ENCODE data around the gene CHI3L2. TPM values are rescaled to one million over a fixed set of nuclear protein-coding genes. Genes with fewer than 3 reads are reported as not detected.

The CHI3L2 gene
- total and polyA plus RNA-seq, 2 donors from 2014 or later: 5.8 to 27.2 TPM

DNA sequence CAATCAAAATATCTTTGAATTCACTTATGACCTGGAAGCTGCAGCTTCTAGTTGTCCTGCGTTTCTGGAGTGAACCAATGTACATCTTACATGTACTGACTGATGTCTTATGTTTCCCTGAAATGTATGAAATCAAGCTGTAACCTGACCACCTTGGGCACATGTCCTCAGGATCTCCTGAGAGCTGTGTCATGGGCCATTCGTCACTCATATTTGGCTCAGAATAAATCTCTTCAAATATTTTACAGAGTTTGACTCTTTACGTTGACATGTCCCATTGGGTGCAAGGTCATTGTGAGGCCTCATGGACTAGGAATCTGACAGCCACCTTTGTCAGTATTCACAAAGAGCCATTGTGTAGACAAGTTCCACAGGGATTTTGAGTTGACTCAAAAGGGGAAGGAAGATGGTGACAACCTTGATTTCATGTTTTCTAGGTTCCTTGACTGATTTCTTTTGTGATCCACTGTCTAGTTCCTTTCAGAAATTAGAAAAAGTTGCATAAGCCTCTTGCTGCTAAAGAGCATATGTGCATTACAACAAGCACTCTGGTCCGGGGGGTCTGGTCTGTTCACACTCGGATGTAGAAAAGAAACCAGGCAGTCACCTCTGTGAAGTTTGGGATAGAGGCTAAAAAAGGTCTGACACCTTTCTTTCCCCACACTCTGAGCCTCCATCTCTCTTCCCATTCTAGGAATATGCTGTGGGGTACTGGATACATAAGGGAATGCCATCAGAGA is 10.7 kb downstream of the CHI3L2 start:
- TF ChIP-seq, protein P1, sequence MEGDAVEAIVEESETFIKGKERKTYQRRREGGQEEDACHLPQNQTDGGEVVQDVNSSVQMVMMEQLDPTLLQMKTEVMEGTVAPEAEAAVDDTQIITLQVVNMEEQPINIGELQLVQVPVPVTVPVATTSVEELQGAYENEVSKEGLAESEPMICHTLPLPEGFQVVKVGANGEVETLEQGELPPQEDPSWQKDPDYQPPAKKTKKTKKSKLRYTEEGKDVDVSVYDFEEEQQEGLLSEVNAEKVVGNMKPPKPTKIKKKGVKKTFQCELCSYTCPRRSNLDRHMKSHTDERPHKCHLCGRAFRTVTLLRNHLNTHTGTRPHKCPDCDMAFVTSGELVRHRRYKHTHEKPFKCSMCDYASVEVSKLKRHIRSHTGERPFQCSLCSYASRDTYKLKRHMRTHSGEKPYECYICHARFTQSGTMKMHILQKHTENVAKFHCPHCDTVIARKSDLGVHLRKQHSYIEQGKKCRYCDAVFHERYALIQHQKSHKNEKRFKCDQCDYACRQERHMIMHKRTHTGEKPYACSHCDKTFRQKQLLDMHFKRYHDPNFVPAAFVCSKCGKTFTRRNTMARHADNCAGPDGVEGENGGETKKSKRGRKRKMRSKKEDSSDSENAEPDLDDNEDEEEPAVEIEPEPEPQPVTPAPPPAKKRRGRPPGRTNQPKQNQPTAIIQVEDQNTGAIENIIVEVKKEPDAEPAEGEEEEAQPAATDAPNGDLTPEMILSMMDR (IDR thresholded peaks at IDR 0.05; ENCODE audit: borderline replicate concordance, extremely low read depth, insufficient read depth): no peak
- Histone ChIP-seq H3K9me3 (ENCODE audit: control insufficient read depth in 2 of 3, insufficient read depth in 1 of 3, low read length in 3 of 3) (no peaks in the 10 kb centered on the region), H3K36me3 (ENCODE audit: control insufficient read depth in 2 of 3, insufficient read depth in 3 of 3, low read length in 3 of 3) (no peaks in the 10 kb centered on the region), H3K9ac (ENCODE audit: low read length in 3 of 3) (no peak overlapping the region), H3K4me1 (ENCODE audit: control insufficient read depth in 2 of 3, insufficient read depth in 2 of 3, low read depth in 1 of 3, low read length in 3 of 3) (no peaks in the 10 kb centered on the region), H3K4me3 (ENCODE audit: low read length in 3 of 3) (no peak overlapping the region), H3K27me3 (ENCODE audit: control insufficient read depth, insufficient read depth, low read length) (no peaks in the 10 kb centered on the region), H3K27ac (ENCODE audit: low read depth in 2 of 2, low read length in 2 of 2) (no peak overlapping the region)
- intact Hi-C loops (cut with DNase I): no loop called here
- FAIRE-seq (no peak), DNase-seq (no peak)

DNA sequence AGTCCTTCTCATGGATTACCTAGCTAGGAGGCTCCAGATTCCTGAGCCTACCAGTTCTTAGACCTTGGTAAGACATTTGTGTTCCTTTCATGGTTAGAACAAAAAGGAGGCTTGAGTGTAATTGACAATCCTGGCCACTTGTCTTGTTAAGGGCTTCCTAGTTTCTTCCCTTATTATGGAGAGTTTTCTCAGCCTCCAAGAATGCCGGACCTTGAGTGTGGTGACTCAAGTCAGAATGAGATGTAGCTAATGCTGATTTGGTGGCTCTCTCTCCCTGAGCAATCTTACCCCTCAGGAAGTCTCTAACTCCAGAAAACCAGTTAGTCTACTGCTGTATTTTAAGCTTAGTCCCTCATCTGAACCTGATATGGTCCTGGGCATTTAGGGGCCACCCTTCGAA is 14.3 kb downstream of the CHI3L2 start:
- TF ChIP-seq, protein P1 (IDR thresholded peaks at IDR 0.05; ENCODE audit: borderline replicate concordance, extremely low read depth, insufficient read depth): no peak
- Histone ChIP-seq H3K9ac (ENCODE audit: low read length in 3 of 3) (no peak overlapping the region), H3K4me1 (ENCODE audit: control insufficient read depth in 2 of 3, insufficient read depth in 2 of 3, low read depth in 1 of 3, low read length in 3 of 3) (no peaks in the 10 kb centered on the region), H3K4me3 (ENCODE audit: low read length in 3 of 3) (no peak overlapping the region), H3K27ac (ENCODE audit: low read depth in 2 of 2, low read length in 2 of 2) (no peak overlapping the region), H3K27me3 (ENCODE audit: control insufficient read depth, insufficient read depth, low read length) (no peaks in the 10 kb centered on the region), H3K36me3 (ENCODE audit: control insufficient read depth in 2 of 3, insufficient read depth in 3 of 3, low read length in 3 of 3) (no peaks in the 10 kb centered on the region), H3K9me3 (ENCODE audit: control insufficient read depth in 2 of 3, insufficient read depth in 1 of 3, low read length in 3 of 3) (no peaks in the 10 kb centered on the region)
- intact Hi-C loops (cut with DNase I): no loop called here
- FAIRE-seq: no peak
- DNase-seq: no peak

DNA sequence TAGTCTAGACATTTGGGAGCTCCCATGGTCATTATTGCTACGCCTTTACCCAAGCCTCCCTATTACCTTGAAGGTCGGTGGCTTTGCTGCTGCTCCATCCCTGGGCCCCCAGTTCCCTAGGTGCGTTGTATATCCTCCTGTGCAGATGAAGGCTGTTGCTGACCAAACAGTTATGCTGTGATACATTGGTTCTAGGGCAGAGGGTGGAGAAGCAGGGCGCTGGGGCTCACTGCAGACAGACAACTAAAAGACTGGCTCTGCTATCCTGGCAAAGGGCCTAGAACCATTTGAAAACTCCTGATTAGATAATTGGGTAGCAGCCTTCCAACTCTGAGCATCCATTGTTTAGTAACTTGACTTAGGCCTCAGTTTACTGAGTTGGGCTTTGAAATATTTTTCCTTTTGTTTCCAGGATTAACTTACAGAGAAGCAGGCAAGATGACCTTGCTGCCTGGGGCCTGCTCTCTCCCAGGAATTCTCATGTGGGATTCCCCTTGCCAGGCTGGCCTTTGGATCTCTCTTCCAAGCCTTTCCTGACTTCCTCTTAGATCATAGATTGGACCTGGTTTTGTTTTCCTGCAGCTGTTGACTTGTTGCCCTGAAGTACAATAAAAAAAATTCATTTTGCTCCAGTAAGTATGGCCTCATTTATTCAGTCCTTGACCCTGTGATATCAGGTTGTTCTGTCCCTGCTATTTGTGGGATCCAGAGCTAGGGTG is 15.5 kb downstream of the CHI3L2 start:
- Histone ChIP-seq H3K36me3 (ENCODE audit: control insufficient read depth in 2 of 3, insufficient read depth in 3 of 3, low read length in 3 of 3) (no peaks in the 10 kb centered on the region), H3K4me1 (ENCODE audit: control insufficient read depth in 2 of 3, insufficient read depth in 2 of 3, low read depth in 1 of 3, low read length in 3 of 3) (no peaks in the 10 kb centered on the region), H3K9me3 (ENCODE audit: control insufficient read depth in 2 of 3, insufficient read depth in 1 of 3, low read length in 3 of 3) (no peaks in the 10 kb centered on the region), H3K9ac (ENCODE audit: low read length in 3 of 3) (no peak overlapping the region), H3K4me3 (ENCODE audit: low read length in 3 of 3) (no peak overlapping the region), H3K27ac (ENCODE audit: low read depth in 2 of 2, low read length in 2 of 2) (no peak overlapping the region), H3K27me3 (ENCODE audit: control insufficient read depth, insufficient read depth, low read length) (no peaks in the 10 kb centered on the region)
- TF ChIP-seq, protein P1 (IDR thresholded peaks at IDR 0.05; ENCODE audit: borderline replicate concordance, extremely low read depth, insufficient read depth): no peak
- DNase-seq (no peak), FAIRE-seq (no peak)
- intact Hi-C loops (cut with DNase I): no loop called here

All from kidney (tissue), 14 donors.